Hindlimb muscle (tissue), 1 donor: ENCODE data around the gene CDT1. TPM values are rescaled to one million over a fixed set of nuclear protein-coding genes. Genes with fewer than 3 reads are reported as not detected.

Experiments
- DNase-seq: peaks from one replicate; pipeline ENCODE4 v3.0.0-alpha.2; 2013
- polyA plus RNA-seq: library from polyadenylated mRNA; unstranded; fragments of 120-200 nt; gene quantifications from one replicate; pipeline ENCODE4 v1.2.1, GENCODE V29; 2013; ENCODE audit not compliant: insufficient read length

The CDT1 gene
- polyA plus RNA-seq, 1 donor = 8.5 TPM

- DNase-seq = peak; percentile 43
Observed at GRCh38 chr16:88857728-88858339, 54.2 kb downstream of the CDT1 start.

Other genes starting within 250 kb of the CDT1 start
- gene ZC3H18, start 233.4 kb upstream of the CDT1 start, polyA plus RNA-seq = 34.0 TPM
- not detected for gene IL17C, start 165.2 kb upstream of the CDT1 start, polyA plus RNA-seq
- 52.9 TPM for gene CYBA, start 152.7 kb upstream of the CDT1 start, polyA plus RNA-seq
- gene MVD, start 140.7 kb upstream of the CDT1 start, polyA plus RNA-seq = 27.3 TPM
- 6.4 TPM for gene SNAI3, start 117.3 kb upstream of the CDT1 start, polyA plus RNA-seq
- gene RNF166, start 97.4 kb upstream of the CDT1 start, polyA plus RNA-seq = 14.6 TPM
- 13.3 TPM for gene CTU2, start 97.3 kb upstream of the CDT1 start, polyA plus RNA-seq
- gene PIEZO1, start 18.6 kb upstream of the CDT1 start, polyA plus RNA-seq = 71.1 TPM
- 60.7 TPM for gene APRT, start 8.1 kb downstream of the CDT1 start, polyA plus RNA-seq
- 20.1 TPM for gene GALNS, start 53.2 kb downstream of the CDT1 start, polyA plus RNA-seq
- gene TRAPPC2L, start 53.3 kb downstream of the CDT1 start, polyA plus RNA-seq = 51.7 TPM
- gene PABPN1L, start 62.9 kb downstream of the CDT1 start, polyA plus RNA-seq = not detected
- gene CBFA2T3, start 173.4 kb downstream of the CDT1 start, polyA plus RNA-seq = 23.2 TPM